DOHH2 (cell line): Measurements from ENCODE around the gene ASMTL.

Experiments used
- CTCF ChIP-seq: fragments of 200-600 bp; sonication (generic); IDR thresholded peaks from one replicate; pipeline ENCODE4 v1.5.1; 2014; ENCODE audit warnings: antibody characterized with exemption, mild to moderate bottlenecking, low read depth, low read length; ENCODE audit not compliant: poor library complexity, severe bottlenecking
- EZH2phosphoT487 ChIP-seq: fragments of 200-600 bp; sonication (generic); IDR thresholded peaks from 2 replicates; pipeline ENCODE4 v1.6.1; 2017; ENCODE audit warnings: borderline replicate concordance, mild to moderate bottlenecking, antibody characterized with exemption, low read length, moderate library complexity, mixed read lengths

- TF ChIP-seq CTCF (no peak), EZH2phosphoT487 (no peak)
These were observed 39.8 kb upstream of the ASMTL start for GRCh38 chrX:1492421-1493012.
